ENCODE results near the gene ITPR2. TPM values are rescaled to one million over a fixed set of nuclear protein-coding genes. Genes with fewer than 3 reads are reported as not detected.
A peak's percentile ranks its signal among the peaks of the same experiment; 100 is the strongest.

ITPR2 gene
- total RNA-seq, 1 experiment from 2014 or later = 41.6 TPM

DNA sequence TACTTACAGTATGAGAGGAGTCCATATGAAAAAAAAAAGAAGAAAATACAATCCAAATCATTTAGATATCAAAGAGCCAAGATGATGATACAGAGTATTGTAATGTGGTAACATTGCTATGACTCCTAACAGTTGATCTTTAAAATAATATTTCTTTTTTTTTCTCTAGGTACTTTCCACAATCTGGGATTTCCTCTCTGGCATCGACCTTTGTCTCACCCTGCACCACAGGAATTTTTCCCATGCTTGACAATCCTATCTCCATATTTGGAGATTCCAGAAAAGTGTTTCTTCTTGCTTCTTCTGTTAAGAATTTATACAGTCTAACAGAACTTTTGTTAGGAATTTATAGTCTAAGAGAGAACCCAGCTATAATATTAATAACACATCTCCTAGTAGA lies 184.4 kb downstream of the ITPR2 start:
- Histone ChIP-seq H3K4me1 (peaks cover 23% of the 10 kb centered on the region), H3K4me3 (ENCODE audit: low read depth, low read length) (no peak overlapping the region), H3K27me3 (replicated peaks; ENCODE audit: control insufficient read depth, insufficient read depth, low read length) (no peaks in the 10 kb centered on the region), H3K9me3 (peaks cover 11% of the 10 kb centered on the region), H3K36me3 (ENCODE audit: control insufficient read depth, insufficient read depth, low read length) (peaks cover 1% of the 10 kb centered on the region; the same call in 1 of the 2 replicates)
- intact Hi-C loops (cut with micrococcal nuclease; ENCODE audit: unreplicated experiment) = no loop called here
- peak in 1 of 2 experiments; percentile 28 for DNase-seq
- POLR2A ChIA-PET = no interaction called here
- H3K4me1 Mint-ChIP-seq (ENCODE audit: low read depth, unreplicated experiment) = peaks cover 40% of the 10 kb centered on the region
- no peaks in the 10 kb centered on the region for H3K27me3 Mint-ChIP-seq (ENCODE audit: insufficient read depth, unreplicated experiment)
- BruUV-seq (replicated peaks) = no TSS peak
- H3K4me3 Mint-ChIP-seq (ENCODE audit: unreplicated experiment) = no peak overlapping the region
- H3K36me3 Mint-ChIP-seq (ENCODE audit: insufficient read depth, unreplicated experiment) = peaks cover 13% of the 10 kb centered on the region
- TF ChIP-seq CTCF (IDR thresholded peaks at IDR 0.05; ENCODE audit: insufficient read depth in 1 of 2, low read depth in 1 of 2, low read length in 1 of 2, severe bottlenecking in 1 of 2, unreplicated experiment in 1 of 2) = no peak
- CTCF ChIA-PET = no interaction called here
- H3K9me3 Mint-ChIP-seq (ENCODE audit: unreplicated experiment) = peaks cover 34% of the 10 kb centered on the region
- peak overlapping the region; percentile 21 for H3K27ac Mint-ChIP-seq (ENCODE audit: unreplicated experiment)

DNA sequence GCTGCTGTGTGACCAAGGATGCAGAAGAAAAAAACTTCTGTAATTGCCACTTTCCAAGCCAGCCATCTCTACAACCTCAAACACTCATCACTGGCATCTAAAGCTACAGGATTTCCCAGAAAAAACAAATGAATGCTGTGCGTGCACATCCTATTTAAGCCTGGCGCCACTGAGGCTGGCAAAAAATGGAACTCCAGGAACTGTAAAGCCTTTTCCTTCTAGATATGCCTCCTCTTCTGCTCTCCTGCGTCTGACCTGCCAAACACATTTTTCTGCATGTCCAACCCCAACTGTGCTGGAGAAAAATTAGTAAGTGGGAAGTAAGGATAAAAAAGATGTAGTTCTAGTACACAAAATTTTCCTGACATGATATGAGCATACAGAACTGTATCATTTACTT lies 184.9 kb downstream of the ITPR2 start:
- POLR2A ChIA-PET = no interaction called here
- no peak overlapping the region for H3K27ac Mint-ChIP-seq (ENCODE audit: unreplicated experiment)
- CTCF ChIA-PET = no interaction called here

GRCh38 chr12:26647088-26647487 lies 185.9 kb downstream of the ITPR2 start:
- CTCF ChIA-PET = no interaction called here

More for the DNA sequence above, 184.9 kb downstream of the ITPR2 start:
- Mint-ChIP-seq H3K4me3 (ENCODE audit: unreplicated experiment) (no peak overlapping the region), H3K36me3 (ENCODE audit: insufficient read depth, unreplicated experiment) (peaks cover 17% of the 10 kb centered on the region), H3K27me3 (ENCODE audit: insufficient read depth, unreplicated experiment) (no peaks in the 10 kb centered on the region), H3K4me1 (ENCODE audit: low read depth, unreplicated experiment) (peaks cover 40% of the 10 kb centered on the region), H3K9me3 (ENCODE audit: unreplicated experiment) (peaks cover 34% of the 10 kb centered on the region)
- no TSS peak for BruUV-seq (replicated peaks)
- intact Hi-C loops (cut with micrococcal nuclease; ENCODE audit: unreplicated experiment) = no loop called here
- no peak for TF ChIP-seq CTCF (IDR thresholded peaks at IDR 0.05; ENCODE audit: insufficient read depth in 1 of 2, low read depth in 1 of 2, low read length in 1 of 2, severe bottlenecking in 1 of 2, unreplicated experiment in 1 of 2)
- Histone ChIP-seq H3K9me3 (peaks cover 11% of the 10 kb centered on the region), H3K4me1 (peaks cover 23% of the 10 kb centered on the region), H3K27me3 (replicated peaks; ENCODE audit: control insufficient read depth, insufficient read depth, low read length) (no peaks in the 10 kb centered on the region), H3K4me3 (ENCODE audit: low read depth, low read length) (no peak overlapping the region), H3K36me3 (ENCODE audit: control insufficient read depth, insufficient read depth, low read length) (peaks cover 1% of the 10 kb centered on the region; the same call in 1 of the 2 replicates)
- no peak for DNase-seq

More at GRCh38 chr12:26647088-26647487, 185.9 kb downstream of the ITPR2 start:
- Histone ChIP-seq H3K36me3 (ENCODE audit: control insufficient read depth, insufficient read depth, low read length) (peaks cover 1% of the 10 kb centered on the region; the same call in 1 of the 2 replicates), H3K9me3 (peaks cover 11% of the 10 kb centered on the region), H3K27me3 (replicated peaks; ENCODE audit: control insufficient read depth, insufficient read depth, low read length) (no peaks in the 10 kb centered on the region), H3K4me3 (ENCODE audit: low read depth, low read length) (no peak overlapping the region), H3K4me1 (peaks cover 23% of the 10 kb centered on the region)
- TF ChIP-seq CTCF (IDR thresholded peaks at IDR 0.05; ENCODE audit: insufficient read depth in 1 of 2, low read depth in 1 of 2, low read length in 1 of 2, severe bottlenecking in 1 of 2, unreplicated experiment in 1 of 2) = no peak
- intact Hi-C loops (cut with micrococcal nuclease; ENCODE audit: unreplicated experiment) = no loop called here
- BruUV-seq (replicated peaks) = no TSS peak
- H3K4me1 Mint-ChIP-seq (ENCODE audit: low read depth, unreplicated experiment) = peaks cover 38% of the 10 kb centered on the region
- H3K9me3 Mint-ChIP-seq (ENCODE audit: unreplicated experiment) = peaks cover 34% of the 10 kb centered on the region
- POLR2A ChIA-PET = no interaction called here
- no peak for DNase-seq
- no peak overlapping the region for H3K27ac Mint-ChIP-seq (ENCODE audit: unreplicated experiment)
- no peaks in the 10 kb centered on the region for H3K27me3 Mint-ChIP-seq (ENCODE audit: insufficient read depth, unreplicated experiment)
- no peak overlapping the region for H3K4me3 Mint-ChIP-seq (ENCODE audit: unreplicated experiment)
- peaks cover 17% of the 10 kb centered on the region for H3K36me3 Mint-ChIP-seq (ENCODE audit: insufficient read depth, unreplicated experiment)

Measured in Caco-2 (cell line).